ENCODE data around the gene LRP5. TPM values are rescaled to one million over a fixed set of nuclear protein-coding genes. Genes with fewer than 3 reads are reported as not detected.
"Not testable (repeated sequence)": the region's sequence is repeated elsewhere in the genome, so short reads cannot be mapped to it uniquely, and the experiment has no call there.

Gene LRP5
- total RNA-seq, 1 experiment from 2014 or later, result 28.3 TPM

DNA sequence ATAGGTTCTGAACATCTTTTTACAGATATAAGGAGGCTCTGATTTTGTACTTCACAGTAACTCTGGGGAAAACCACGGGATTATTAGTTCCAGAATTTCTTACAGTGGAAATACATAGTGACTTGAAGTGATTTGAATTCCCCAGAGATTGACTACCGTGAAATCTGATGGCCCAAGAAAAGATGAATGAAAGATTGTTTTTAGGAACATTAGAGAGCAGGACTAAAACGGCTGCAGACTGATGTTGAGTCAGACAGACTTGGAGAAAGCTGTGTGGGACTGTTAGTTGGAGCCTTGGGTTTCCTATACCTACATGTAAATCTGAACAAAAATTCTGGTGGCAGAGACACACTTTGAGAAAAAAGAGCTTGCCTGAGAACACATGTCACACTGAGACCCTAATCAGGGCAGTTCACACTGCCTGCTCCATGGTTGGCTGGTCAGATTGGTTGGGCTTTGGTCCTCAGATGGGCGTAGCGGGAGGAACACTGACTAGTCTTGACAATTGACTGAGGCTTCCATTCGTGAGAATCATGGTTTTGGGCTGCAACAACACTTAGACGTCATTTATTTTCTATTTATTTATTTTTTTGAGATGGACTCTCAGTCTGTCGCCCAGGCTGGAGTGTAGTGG is 154.9 kb downstream of the LRP5 start:
- no peak overlapping the region for H3K4me3 ChIP-seq (ENCODE audit: insufficient read depth, low read depth, low read length)
- H3K27me3 ChIP-seq (ENCODE audit: control insufficient read depth, insufficient read depth, low read length), result no peaks in the 10 kb centered on the region
- DNase-seq, result peak; percentile 27
- peaks cover 1% of the 10 kb centered on the region for H3K36me3 ChIP-seq (replicated peaks; ENCODE audit: control insufficient read depth, insufficient read depth, low read length)

DNA sequence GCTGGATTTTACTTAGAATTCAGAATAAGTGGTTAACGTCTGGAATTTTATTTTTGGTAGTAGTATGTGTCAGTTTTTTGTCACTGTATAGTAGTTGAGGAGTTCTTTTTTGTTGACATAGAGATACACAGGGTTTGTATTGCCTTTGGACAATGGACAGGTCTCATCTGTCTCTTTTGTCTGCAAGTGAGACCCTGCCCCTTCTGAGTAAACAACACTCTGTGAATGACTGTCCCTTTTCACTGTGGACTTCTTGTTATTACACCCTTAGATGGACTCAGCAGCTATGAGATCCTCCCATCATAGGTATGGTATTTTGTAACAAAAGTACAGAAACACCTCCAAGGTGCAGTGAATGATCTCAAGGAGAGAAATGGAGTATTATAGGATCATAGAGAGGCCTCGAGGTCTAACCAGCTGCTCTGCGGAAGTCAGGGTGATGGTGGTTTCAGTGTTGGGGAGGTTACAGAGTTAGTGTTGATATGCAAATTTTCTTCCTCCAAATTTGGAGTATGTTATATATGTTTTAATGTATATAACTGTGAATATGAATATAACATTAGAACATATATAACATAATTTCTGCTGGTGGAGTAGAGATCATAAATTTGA is 155.9 kb downstream of the LRP5 start:
- Histone ChIP-seq H3K36me3 (replicated peaks; ENCODE audit: control insufficient read depth, insufficient read depth, low read length) (peaks cover 1% of the 10 kb centered on the region; the same call in 1 of the 2 replicates), H3K27me3 (ENCODE audit: control insufficient read depth, insufficient read depth, low read length) (no peaks in the 10 kb centered on the region), H3K4me3 (ENCODE audit: insufficient read depth, low read depth, low read length) (no peak overlapping the region)
- DNase-seq, result peak; percentile 13

DNA sequence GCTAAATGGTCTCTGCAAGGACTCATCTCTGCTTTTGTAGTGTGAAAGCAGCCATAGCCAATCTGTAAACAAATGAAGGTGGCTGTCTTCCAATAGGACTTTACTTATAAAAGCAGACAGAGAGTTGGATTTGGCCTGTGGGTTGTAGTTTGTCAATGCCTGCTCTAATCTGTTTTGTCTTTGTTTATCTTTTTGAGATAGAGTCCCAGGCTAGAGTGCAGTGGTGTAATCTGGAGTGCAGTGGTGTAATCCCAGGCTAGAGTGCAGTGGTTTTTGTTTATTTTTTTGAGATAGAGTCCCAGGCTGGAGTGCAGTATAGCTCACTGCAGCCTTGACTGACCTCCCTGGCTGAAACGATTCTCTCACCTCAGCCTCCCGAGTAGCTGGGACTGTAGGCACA is 156.7 kb downstream of the LRP5 start:
- H3K27me3 ChIP-seq (ENCODE audit: control insufficient read depth, insufficient read depth, low read length), result no peaks in the 10 kb centered on the region
- H3K36me3 ChIP-seq (replicated peaks; ENCODE audit: control insufficient read depth, insufficient read depth, low read length), result peaks cover 1% of the 10 kb centered on the region; the same call in 1 of the 2 replicates
- H3K4me3 ChIP-seq (ENCODE audit: insufficient read depth, low read depth, low read length), result no peak overlapping the region
- no peak for DNase-seq

DNA sequence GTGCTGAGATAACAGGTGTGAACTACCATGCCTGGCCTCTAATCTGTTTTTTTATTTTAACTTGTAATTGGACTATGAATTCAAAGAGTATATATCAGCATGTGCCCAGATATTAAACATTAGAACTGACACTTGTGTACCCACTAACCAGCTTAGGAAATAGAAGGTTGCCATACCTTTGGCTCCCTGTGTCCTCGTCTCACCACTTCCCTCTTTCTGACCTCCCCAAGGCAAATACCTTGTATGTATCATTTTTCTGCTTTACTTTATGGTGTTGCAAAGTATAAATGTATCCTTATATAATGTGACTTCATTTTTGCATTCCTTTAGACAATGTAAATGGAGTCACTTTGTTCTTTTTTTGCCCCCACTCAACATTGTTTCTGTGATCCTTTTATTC is 157.3 kb downstream of the LRP5 start:
- Histone ChIP-seq H3K4me3 (ENCODE audit: insufficient read depth, low read depth, low read length) (no peak overlapping the region), H3K36me3 (replicated peaks; ENCODE audit: control insufficient read depth, insufficient read depth, low read length) (peaks cover 1% of the 10 kb centered on the region; the same call in 1 of the 2 replicates), H3K27me3 (ENCODE audit: control insufficient read depth, insufficient read depth, low read length) (no peaks in the 10 kb centered on the region)
- peak; percentile 8 for DNase-seq

DNA sequence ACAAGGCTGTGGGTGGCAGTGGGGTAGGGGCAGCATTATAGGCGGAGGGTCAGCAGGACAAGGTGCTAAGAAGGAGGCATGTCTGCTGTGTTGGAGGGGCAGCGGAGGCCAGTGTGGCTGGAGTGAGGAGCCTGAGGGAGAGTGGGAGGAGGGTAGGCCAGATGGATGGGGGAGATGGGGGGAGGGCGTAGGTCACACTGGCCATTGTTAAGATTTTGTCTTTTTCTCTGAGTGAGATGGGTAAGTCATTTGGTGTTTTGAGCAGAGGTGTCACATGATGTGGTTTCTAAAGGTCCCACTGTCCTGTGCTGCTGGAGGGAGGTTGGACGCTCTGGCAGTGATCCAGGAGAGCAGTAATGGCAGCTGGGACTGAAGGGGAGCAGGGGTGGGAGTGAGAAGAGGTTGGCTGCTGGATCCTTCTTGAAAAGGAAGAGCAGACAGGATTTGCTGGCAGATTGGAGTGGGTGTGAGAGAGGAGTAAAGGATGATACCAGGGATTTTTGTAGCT is 158.0 kb downstream of the LRP5 start:
- no peak overlapping the region for H3K4me3 ChIP-seq (ENCODE audit: insufficient read depth, low read depth, low read length)
- peak; percentile 28 for DNase-seq
- H3K27me3 ChIP-seq (ENCODE audit: control insufficient read depth, insufficient read depth, low read length), result no peaks in the 10 kb centered on the region
- peaks cover 1% of the 10 kb centered on the region; the same call in 1 of the 2 replicates for H3K36me3 ChIP-seq (replicated peaks; ENCODE audit: control insufficient read depth, insufficient read depth, low read length)

DNA sequence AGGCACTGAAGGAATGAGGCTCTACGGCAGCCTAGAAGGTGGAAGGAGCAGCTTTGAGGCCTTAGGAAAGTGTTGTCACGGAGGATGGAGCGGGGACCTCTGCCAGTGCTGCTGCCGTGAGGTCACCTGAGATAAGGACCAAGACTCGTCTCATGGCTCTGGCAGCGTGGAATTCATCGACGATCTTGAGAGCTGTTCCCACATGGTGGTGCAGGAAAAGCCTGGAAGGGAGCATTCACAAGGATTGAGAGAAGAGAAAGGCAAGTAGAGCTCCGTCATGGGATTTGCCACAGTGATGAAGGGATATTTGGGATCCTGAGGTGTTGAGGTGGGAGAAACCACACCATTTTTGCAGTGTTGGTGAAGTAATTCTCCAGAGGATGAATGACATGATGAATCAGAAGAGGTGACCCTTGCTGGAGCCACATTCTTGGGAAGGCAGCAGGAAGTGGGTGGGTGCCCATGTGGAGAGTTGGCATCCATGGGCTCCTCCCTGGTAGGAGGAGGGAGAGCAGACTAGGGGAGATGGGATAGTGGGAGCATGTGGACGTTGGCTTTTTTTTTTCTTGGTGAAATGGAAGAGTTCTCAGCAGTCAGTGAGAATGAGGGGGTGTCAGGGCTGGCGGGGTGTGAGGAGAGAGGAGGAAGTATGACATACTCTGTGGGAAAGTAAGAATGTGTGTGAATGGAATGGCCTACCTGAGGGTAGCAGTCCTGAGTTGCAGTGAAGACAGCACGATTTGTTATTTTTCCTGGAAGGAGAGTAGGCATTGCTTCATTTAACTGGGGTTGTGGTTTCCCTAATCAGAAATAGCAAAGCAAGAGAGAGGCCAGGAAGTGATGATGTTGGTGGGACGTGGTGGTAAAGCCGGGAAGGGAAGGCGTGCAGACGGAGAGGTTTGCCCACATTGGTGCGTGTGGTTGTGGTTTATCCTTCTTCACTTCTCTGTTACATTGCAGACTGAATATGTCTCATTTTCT is 159.3 kb downstream of the LRP5 start:
- peaks cover 1% of the 10 kb centered on the region; the same call in 1 of the 2 replicates for H3K36me3 ChIP-seq (replicated peaks; ENCODE audit: control insufficient read depth, insufficient read depth, low read length)
- DNase-seq, result peak; percentile 13
- no peaks in the 10 kb centered on the region for H3K27me3 ChIP-seq (ENCODE audit: control insufficient read depth, insufficient read depth, low read length)
- H3K4me3 ChIP-seq (ENCODE audit: insufficient read depth, low read depth, low read length), result no peak overlapping the region

DNA sequence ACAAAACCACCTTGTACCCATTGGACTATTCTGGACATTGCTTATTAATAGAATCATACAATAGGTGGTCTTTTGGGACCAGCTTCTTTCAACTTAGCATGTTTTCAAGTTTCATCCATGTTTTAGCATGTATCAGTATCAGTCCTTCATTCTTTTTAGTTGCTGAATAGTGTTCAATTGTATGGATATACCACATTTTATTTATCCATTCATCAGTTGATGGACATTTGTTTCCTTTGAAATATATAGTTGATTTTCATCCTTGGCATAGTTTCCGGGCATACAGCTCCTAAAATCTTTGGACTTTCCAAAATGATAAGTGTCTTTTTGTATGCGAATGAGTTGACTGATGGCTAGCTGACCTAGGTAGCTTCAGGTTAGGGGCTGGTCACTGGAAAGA is 160.4 kb downstream of the LRP5 start:
- Histone ChIP-seq H3K4me3 (ENCODE audit: insufficient read depth, low read depth, low read length) (no peak overlapping the region), H3K27me3 (ENCODE audit: control insufficient read depth, insufficient read depth, low read length) (no peaks in the 10 kb centered on the region), H3K36me3 (replicated peaks; ENCODE audit: control insufficient read depth, insufficient read depth, low read length) (peaks cover 1% of the 10 kb centered on the region; the same call in 1 of the 2 replicates)
- DNase-seq, result no peak

DNA sequence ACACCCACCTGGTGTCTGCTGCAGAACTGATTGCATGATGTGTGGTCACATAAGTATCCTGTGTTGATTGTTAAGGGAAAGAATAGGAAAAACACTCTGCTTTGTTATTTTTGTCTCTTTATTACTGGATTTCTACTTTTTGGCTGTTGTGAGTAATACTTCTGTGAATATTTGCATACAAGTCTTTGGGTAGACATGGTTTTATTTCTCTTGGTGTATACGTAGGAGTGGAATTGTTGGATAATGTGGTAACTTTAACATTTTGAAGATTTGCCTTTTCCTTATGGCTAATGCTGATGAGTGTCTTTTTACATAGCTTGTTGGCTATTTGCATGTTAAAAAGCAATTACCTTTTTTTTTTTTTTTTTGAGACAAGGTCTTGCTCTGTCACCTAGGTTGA is 161.3 kb downstream of the LRP5 start:
- Histone ChIP-seq H3K4me3 (ENCODE audit: insufficient read depth, low read depth, low read length) (no peak overlapping the region), H3K27me3 (ENCODE audit: control insufficient read depth, insufficient read depth, low read length) (no peaks in the 10 kb centered on the region), H3K36me3 (replicated peaks; ENCODE audit: control insufficient read depth, insufficient read depth, low read length) (peaks cover 1% of the 10 kb centered on the region; the same call in 1 of the 2 replicates)
- DNase-seq, result no peak

DNA sequence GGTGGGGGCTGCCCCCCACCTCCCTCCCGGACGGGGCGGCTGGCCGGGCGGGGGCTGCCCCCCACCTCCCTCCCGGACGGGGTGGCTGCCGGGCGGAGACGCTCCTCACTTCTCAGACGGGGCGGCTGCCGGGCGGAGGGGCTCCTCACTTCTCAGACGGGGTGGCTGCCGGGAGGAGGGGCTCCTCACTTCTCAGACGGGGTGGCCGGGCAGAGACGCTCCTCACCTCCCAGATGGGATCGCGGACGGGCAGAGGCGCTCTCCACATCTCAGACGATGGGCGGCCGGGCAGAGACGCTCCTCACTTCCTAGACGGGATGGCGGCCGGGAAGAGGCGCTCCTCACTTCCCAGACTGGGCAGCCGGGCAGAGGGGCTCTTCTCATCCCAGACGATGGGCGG is 163.2 kb downstream of the LRP5 start:
- not testable (repeated sequence) for DNase-seq; H3K27me3 ChIP-seq (ENCODE audit: control insufficient read depth, insufficient read depth, low read length); H3K4me3 ChIP-seq (ENCODE audit: insufficient read depth, low read depth, low read length); H3K36me3 ChIP-seq (replicated peaks; ENCODE audit: control insufficient read depth, insufficient read depth, low read length)

DNA sequence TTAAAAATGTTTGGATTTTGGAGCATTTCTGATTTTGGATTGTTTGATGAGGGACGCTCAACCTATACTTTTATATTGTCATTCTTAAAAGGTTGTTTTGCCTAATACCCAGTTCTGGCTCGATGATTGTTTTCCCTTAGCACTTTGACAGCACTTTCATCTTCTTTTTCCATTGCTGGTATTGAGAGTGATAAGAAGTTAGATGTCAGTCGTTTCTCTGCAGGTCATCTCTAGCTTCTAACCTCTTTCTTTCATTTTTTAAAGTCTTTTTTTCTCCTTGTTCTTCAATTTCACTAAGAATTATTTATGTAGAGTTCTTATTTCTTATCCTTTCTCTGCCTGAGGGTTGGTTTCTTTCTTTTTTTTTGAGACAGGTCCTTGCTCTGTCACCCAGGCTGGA is 167.0 kb downstream of the LRP5 start:
- no peak for DNase-seq
- Histone ChIP-seq H3K4me3 (ENCODE audit: insufficient read depth, low read depth, low read length) (no peak overlapping the region), H3K36me3 (replicated peaks; ENCODE audit: control insufficient read depth, insufficient read depth, low read length) (no peaks in the 10 kb centered on the region; the same call in 1 of the 2 replicates), H3K27me3 (ENCODE audit: control insufficient read depth, insufficient read depth, low read length) (no peaks in the 10 kb centered on the region)

DNA sequence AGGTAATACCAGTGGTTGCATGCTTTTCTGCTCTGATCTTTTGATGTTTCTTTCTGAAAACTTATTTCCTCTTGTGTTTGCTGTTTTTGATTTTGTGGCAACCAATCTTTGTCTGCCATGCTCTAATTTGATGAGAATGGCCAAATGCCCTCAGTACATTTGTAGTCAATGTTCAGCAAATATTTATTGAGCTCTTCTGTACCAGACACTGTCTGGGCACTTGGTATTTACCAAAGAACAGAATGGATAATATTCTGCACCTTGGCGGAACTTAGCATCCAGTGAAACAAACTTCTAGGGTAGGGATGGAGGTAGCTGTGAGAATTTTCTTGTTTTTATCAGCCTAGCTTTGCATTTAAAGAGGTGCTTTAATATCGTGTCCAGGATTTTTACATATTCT is 167.8 kb downstream of the LRP5 start:
- no peak for DNase-seq

DNA sequence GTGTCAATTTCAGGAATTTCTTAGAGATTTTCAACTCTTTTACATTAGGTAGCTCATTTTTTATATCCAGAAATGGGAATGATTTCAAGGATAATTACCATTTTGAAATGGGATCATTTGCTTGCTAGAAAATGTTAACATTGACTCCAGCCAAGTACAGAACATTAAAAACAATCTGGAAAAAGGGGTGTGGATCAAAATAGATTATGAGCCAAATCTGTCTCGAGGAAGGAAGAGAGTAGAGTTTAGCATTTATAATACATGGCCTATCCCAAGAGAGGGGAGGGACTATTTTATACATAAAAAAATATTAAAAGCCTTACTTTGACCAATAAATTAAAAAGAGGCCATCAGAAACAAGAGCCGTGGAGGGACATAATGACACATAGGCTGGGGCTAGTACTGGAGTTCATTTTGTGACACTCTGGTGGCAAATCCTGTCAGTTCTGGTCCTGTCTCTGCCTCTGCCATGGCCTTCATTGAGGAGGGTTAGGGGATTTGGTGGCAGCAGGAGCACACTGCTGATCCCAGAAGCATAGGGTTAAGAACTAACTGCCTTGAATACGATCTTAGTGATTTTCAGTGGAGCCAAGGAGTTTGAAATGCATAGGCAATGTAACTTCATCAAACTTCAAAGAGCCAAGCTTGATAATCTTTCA is 168.6 kb downstream of the LRP5 start:
- peak; percentile 8 for DNase-seq
- Histone ChIP-seq H3K27me3 (ENCODE audit: control insufficient read depth, insufficient read depth, low read length) (no peaks in the 10 kb centered on the region), H3K36me3 (replicated peaks; ENCODE audit: control insufficient read depth, insufficient read depth, low read length) (no peaks in the 10 kb centered on the region; the same call in 1 of the 2 replicates), H3K4me3 (ENCODE audit: insufficient read depth, low read depth, low read length) (no peak overlapping the region)

More for the DNA sequence above, 167.8 kb downstream of the LRP5 start:
- H3K27me3 ChIP-seq (ENCODE audit: control insufficient read depth, insufficient read depth, low read length), result no peaks in the 10 kb centered on the region
- no peaks in the 10 kb centered on the region; the same call in 1 of the 2 replicates for H3K36me3 ChIP-seq (replicated peaks; ENCODE audit: control insufficient read depth, insufficient read depth, low read length)
- H3K4me3 ChIP-seq (ENCODE audit: insufficient read depth, low read depth, low read length), result no peak overlapping the region

DNA sequence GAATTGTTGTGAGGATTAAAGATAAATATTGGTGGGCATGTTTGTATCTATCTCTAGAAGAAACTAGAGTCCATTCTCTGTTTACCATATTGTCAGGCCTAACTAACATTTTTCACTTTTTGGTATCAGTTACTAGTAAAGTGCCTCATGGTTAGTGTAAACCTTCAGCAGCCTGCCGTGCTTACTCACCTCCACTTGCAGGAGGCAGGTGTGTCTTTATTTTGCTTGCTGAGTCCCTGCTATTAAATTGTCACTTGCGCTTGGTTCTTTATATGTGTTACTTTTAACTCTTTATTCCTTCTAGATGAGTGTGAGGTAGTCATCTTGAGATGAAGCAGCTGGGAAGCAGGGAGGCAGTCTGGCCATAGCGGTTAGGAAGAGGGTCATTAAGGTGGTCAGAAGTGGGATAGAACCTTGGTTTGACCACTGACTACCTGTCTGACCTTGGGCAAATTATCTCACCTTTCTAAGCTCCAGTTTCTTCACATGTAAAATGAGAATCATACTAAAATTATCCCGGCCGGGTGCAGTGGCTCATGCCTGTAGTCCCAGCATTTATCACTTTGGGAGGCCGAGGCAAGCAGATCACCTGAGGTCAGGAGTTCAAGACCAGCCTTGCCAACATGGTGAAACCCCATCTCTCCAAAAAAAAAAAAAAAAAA is 169.3 kb downstream of the LRP5 start:
- DNase-seq, result no peak

More for the DNA sequence above, 169.3 kb downstream of the LRP5 start:
- Histone ChIP-seq H3K4me3 (ENCODE audit: insufficient read depth, low read depth, low read length) (no peak overlapping the region), H3K27me3 (ENCODE audit: control insufficient read depth, insufficient read depth, low read length) (no peaks in the 10 kb centered on the region), H3K36me3 (replicated peaks; ENCODE audit: control insufficient read depth, insufficient read depth, low read length) (no peaks in the 10 kb centered on the region)

Measured in H7 (cell line).